WTC11 (cell line): ENCODE measurements around the gene POM121C. TPM values are rescaled to one million over a fixed set of nuclear protein-coding genes. Genes with fewer than 3 reads are reported as not detected.
"Not testable (repeated sequence)": the region's sequence is repeated elsewhere in the genome, so short reads cannot be mapped to it uniquely, and the experiment has no call there.

Source experiments
- ATAC-seq: fragments of 200-7000 bp; cut with Tn5 transposase; 2 replicates; pipeline ENCODE4 v1.10.0; 2021; ENCODE audit warnings: mild to moderate bottlenecking, moderate library complexity
- CTCF ChIA-PET: fragments of 300-600 bp; sonication (Branson Sonifier 250); formaldehyde crosslinking; loops from one replicate; lab custom pipeline; 2021; ENCODE audit warnings: antibody characterized with exemption; lab: Charles Lee
- POLR2A ChIA-PET: fragments of 350-600 bp; sonication (Branson Sonifier 250); formaldehyde crosslinking; loops from one replicate; lab custom pipeline; 2021; ENCODE audit warnings: antibody characterized with exemption; lab: Charles Lee
- DNase-seq: peaks from one replicate; pipeline ENCODE4 v3.0.0; 2021; ENCODE audit warnings: low spot score
- H3K27ac Mint-ChIP-seq: 2 replicates; pipeline ENCODE4 v1.8.0; 2021; ENCODE audit warnings: mixed read lengths
- H3K27me3 Mint-ChIP-seq: 2 replicates; pipeline ENCODE4 v1.8.0; 2021; ENCODE audit warnings: low read depth, mild to moderate bottlenecking, moderate library complexity, mixed read lengths
- H3K36me3 Mint-ChIP-seq: 2 replicates; pipeline ENCODE4 v1.8.0; 2021; ENCODE audit warnings: mixed read lengths
- H3K4me1 Mint-ChIP-seq: 2 replicates; pipeline ENCODE4 v1.8.0; 2022; ENCODE audit warnings: mixed read lengths
- H3K4me3 Mint-ChIP-seq: 2 replicates; pipeline ENCODE4 v1.8.0; 2021; ENCODE audit warnings: mild to moderate bottlenecking, moderate library complexity, mixed read lengths
- H3K9me3 Mint-ChIP-seq: 2 replicates; pipeline ENCODE4 v1.8.0; 2021; ENCODE audit warnings: mixed read lengths
- total RNA-seq: library from RNA; stranded (reverse); gene quantifications from 3 replicates; pipeline ENCODE4 v1.2.3, GENCODE V29; 2021

The POM121C gene
- total RNA-seq, 1 experiment from 2014 or later: 52.7 TPM

- POLR2A ChIA-PET, H3K9me3 Mint-ChIP-seq, H3K4me1 Mint-ChIP-seq, H3K4me3 Mint-ChIP-seq, DNase-seq, H3K27me3 Mint-ChIP-seq, CTCF ChIA-PET, H3K27ac Mint-ChIP-seq: not testable (repeated sequence)
- ATAC-seq: peak; percentile 81
- H3K36me3 Mint-ChIP-seq: peaks cover 14% of the 10 kb centered on the region
Observed at GRCh38 chr7:75418292-75418858, 67.7 kb downstream of the POM121C start.

GRCh38 chr7:75416787-75417186 lies 69.3 kb downstream of the POM121C start:
- H3K4me3 Mint-ChIP-seq, H3K4me1 Mint-ChIP-seq, CTCF ChIA-PET, H3K27me3 Mint-ChIP-seq, H3K27ac Mint-ChIP-seq, DNase-seq, POLR2A ChIA-PET, H3K9me3 Mint-ChIP-seq, ATAC-seq: not testable (repeated sequence)
- H3K36me3 Mint-ChIP-seq: peaks cover 14% of the 10 kb centered on the region

- H3K27ac Mint-ChIP-seq, ATAC-seq, CTCF ChIA-PET, H3K4me1 Mint-ChIP-seq, DNase-seq, H3K4me3 Mint-ChIP-seq, POLR2A ChIA-PET, H3K27me3 Mint-ChIP-seq, H3K9me3 Mint-ChIP-seq: not testable (repeated sequence)
- peaks cover 11% of the 10 kb centered on the region for H3K36me3 Mint-ChIP-seq
Observed at GRCh38 chr7:75415829-75416373, 70.2 kb downstream of the POM121C start.

- H3K36me3 Mint-ChIP-seq, DNase-seq, H3K4me3 Mint-ChIP-seq, H3K27ac Mint-ChIP-seq, H3K27me3 Mint-ChIP-seq, POLR2A ChIA-PET, H3K4me1 Mint-ChIP-seq, ATAC-seq, H3K9me3 Mint-ChIP-seq, CTCF ChIA-PET: not testable (repeated sequence)
Observed at GRCh38 chr7:75415428-75415817, 70.7 kb downstream of the POM121C start.

GRCh38 chr7:75414708-75415427 lies 71.2 kb downstream of the POM121C start:
- H3K27me3 Mint-ChIP-seq, POLR2A ChIA-PET, H3K27ac Mint-ChIP-seq, H3K36me3 Mint-ChIP-seq, H3K4me1 Mint-ChIP-seq, CTCF ChIA-PET, ATAC-seq, H3K4me3 Mint-ChIP-seq, DNase-seq, H3K9me3 Mint-ChIP-seq: not testable (repeated sequence)

GRCh38 chr7:75414204-75414603 lies 71.9 kb downstream of the POM121C start:
- H3K4me3 Mint-ChIP-seq, CTCF ChIA-PET, H3K27ac Mint-ChIP-seq, H3K9me3 Mint-ChIP-seq, DNase-seq, POLR2A ChIA-PET, H3K4me1 Mint-ChIP-seq, H3K36me3 Mint-ChIP-seq, ATAC-seq, H3K27me3 Mint-ChIP-seq: not testable (repeated sequence)

GRCh38 chr7:75410823-75411173 lies 75.3 kb downstream of the POM121C start:
- CTCF ChIA-PET, DNase-seq, POLR2A ChIA-PET, H3K4me1 Mint-ChIP-seq, H3K4me3 Mint-ChIP-seq, H3K27me3 Mint-ChIP-seq, H3K27ac Mint-ChIP-seq, H3K9me3 Mint-ChIP-seq, H3K36me3 Mint-ChIP-seq: not testable (repeated sequence)
- peak; percentile 2; the same call in 1 of the 2 replicates for ATAC-seq

GRCh38 chr7:75409880-75410822 lies 75.9 kb downstream of the POM121C start:
- CTCF ChIA-PET, H3K36me3 Mint-ChIP-seq, H3K27ac Mint-ChIP-seq, H3K9me3 Mint-ChIP-seq, POLR2A ChIA-PET, DNase-seq, H3K27me3 Mint-ChIP-seq, H3K4me1 Mint-ChIP-seq: not testable (repeated sequence)
- peak overlapping the region; percentile 46 for H3K4me3 Mint-ChIP-seq
- peak; percentile 88 for ATAC-seq

- H3K4me3 Mint-ChIP-seq, H3K36me3 Mint-ChIP-seq, H3K4me1 Mint-ChIP-seq, DNase-seq, H3K9me3 Mint-ChIP-seq, CTCF ChIA-PET, POLR2A ChIA-PET, H3K27ac Mint-ChIP-seq, H3K27me3 Mint-ChIP-seq: not testable (repeated sequence)
- ATAC-seq: peak; percentile 90
Observed at GRCh38 chr7:75404663-75405062, 81.4 kb downstream of the POM121C start.

- H3K4me1 Mint-ChIP-seq, H3K4me3 Mint-ChIP-seq, CTCF ChIA-PET, H3K36me3 Mint-ChIP-seq, H3K27me3 Mint-ChIP-seq, POLR2A ChIA-PET, H3K9me3 Mint-ChIP-seq, DNase-seq, H3K27ac Mint-ChIP-seq: not testable (repeated sequence)
- peak; percentile 15 for ATAC-seq
Observed at GRCh38 chr7:75403455-75404443, 82.3 kb downstream of the POM121C start.

- H3K27me3 Mint-ChIP-seq, ATAC-seq, H3K4me3 Mint-ChIP-seq, H3K4me1 Mint-ChIP-seq, H3K27ac Mint-ChIP-seq, DNase-seq, H3K9me3 Mint-ChIP-seq, CTCF ChIA-PET, H3K36me3 Mint-ChIP-seq, POLR2A ChIA-PET: not testable (repeated sequence)
Observed at GRCh38 chr7:75400575-75400974, 85.5 kb downstream of the POM121C start.
